ENCODE data around the gene MIAT.

MIAT gene

GRCh38 chr22:26669060-26669481 is 11.7 kb downstream of the MIAT start:
- DNase-seq (ENCODE audit: low read depth in 2 of 2) = no peak

- no peak for DNase-seq (ENCODE audit: low read depth in 2 of 2)
Observed at GRCh38 chr22:26670459-26670858, 13.1 kb downstream of the MIAT start.

GRCh38 chr22:26671317-26672059 is 14.1 kb downstream of the MIAT start:
- peak in 1 of 2 donors; percentile 54 for DNase-seq (ENCODE audit: low read depth in 2 of 2)

GRCh38 chr22:26672060-26672471 is 14.7 kb downstream of the MIAT start:
- DNase-seq (ENCODE audit: low read depth in 2 of 2) = no peak

GRCh38 chr22:26672590-26673468 is 15.4 kb downstream of the MIAT start:
- DNase-seq (ENCODE audit: low read depth in 2 of 2) = peak; percentile 85

GRCh38 chr22:26673486-26673885 is 16.1 kb downstream of the MIAT start:
- no peak for DNase-seq (ENCODE audit: low read depth in 2 of 2)

- DNase-seq (ENCODE audit: low read depth in 2 of 2) = no peak
Observed at GRCh38 chr22:26674211-26675190, 17.1 kb downstream of the MIAT start.

- no peak for DNase-seq (ENCODE audit: low read depth in 2 of 2)
Observed at GRCh38 chr22:26675687-26676268, 18.4 kb downstream of the MIAT start.

- DNase-seq (ENCODE audit: low read depth in 2 of 2) = no peak
Observed at GRCh38 chr22:26677217-26677616, 19.8 kb downstream of the MIAT start.

GRCh38 chr22:26679003-26679629 is 21.7 kb downstream of the MIAT start:
- DNase-seq (ENCODE audit: low read depth in 2 of 2) = peak; percentile 30 to 42

- DNase-seq (ENCODE audit: low read depth in 2 of 2) = no peak
Observed at GRCh38 chr22:26680485-26680884, 23.1 kb downstream of the MIAT start.

GRCh38 chr22:26681395-26681821 is 24.0 kb downstream of the MIAT start:
- no peak for DNase-seq (ENCODE audit: low read depth in 2 of 2)

- DNase-seq (ENCODE audit: low read depth in 2 of 2) = no peak
Observed at GRCh38 chr22:26684168-26684567, 26.8 kb downstream of the MIAT start.

GRCh38 chr22:26685601-26686000 is 28.2 kb downstream of the MIAT start:
- DNase-seq (ENCODE audit: low read depth in 2 of 2) = no peak

GRCh38 chr22:26687439-26687838 is 30.1 kb downstream of the MIAT start:
- no peak for DNase-seq (ENCODE audit: low read depth in 2 of 2)

- no peak for DNase-seq (ENCODE audit: low read depth in 2 of 2)
Observed at GRCh38 chr22:26689513-26690301, 32.3 kb downstream of the MIAT start.

GRCh38 chr22:26690654-26691376 is 33.4 kb downstream of the MIAT start:
- DNase-seq (ENCODE audit: low read depth in 2 of 2) = no peak

- DNase-seq (ENCODE audit: low read depth in 2 of 2) = no peak
Observed at GRCh38 chr22:26691377-26691716, 34.0 kb downstream of the MIAT start.

GRCh38 chr22:26692215-26692614 is 34.8 kb downstream of the MIAT start:
- no peak for DNase-seq (ENCODE audit: low read depth in 2 of 2)

Measured in stimulated activated CD8-positive, alpha-beta memory T cell treated with anti-CD3 and anti-CD28 coated beads, Interleukin-7, amount 100 ng/mL, for 1 hour (primary cell).